ENCODE results near the gene ST6GAL1.

GRCh38 chr3:186959029-186959624 lies 28.8 kb downstream of the ST6GAL1 start:
- TF ChIP-seq, protein P1, sequence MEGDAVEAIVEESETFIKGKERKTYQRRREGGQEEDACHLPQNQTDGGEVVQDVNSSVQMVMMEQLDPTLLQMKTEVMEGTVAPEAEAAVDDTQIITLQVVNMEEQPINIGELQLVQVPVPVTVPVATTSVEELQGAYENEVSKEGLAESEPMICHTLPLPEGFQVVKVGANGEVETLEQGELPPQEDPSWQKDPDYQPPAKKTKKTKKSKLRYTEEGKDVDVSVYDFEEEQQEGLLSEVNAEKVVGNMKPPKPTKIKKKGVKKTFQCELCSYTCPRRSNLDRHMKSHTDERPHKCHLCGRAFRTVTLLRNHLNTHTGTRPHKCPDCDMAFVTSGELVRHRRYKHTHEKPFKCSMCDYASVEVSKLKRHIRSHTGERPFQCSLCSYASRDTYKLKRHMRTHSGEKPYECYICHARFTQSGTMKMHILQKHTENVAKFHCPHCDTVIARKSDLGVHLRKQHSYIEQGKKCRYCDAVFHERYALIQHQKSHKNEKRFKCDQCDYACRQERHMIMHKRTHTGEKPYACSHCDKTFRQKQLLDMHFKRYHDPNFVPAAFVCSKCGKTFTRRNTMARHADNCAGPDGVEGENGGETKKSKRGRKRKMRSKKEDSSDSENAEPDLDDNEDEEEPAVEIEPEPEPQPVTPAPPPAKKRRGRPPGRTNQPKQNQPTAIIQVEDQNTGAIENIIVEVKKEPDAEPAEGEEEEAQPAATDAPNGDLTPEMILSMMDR (IDR thresholded peaks at IDR 0.05), result no peak
- TF ChIP-seq EP300 (IDR thresholded peaks at IDR 0.05), result no peak
